Effector memory CD4-positive, alpha-beta T cell (primary cell): Measurements from ENCODE around the gene MRPS5.

Source experiments
- DNase-seq, 3 donors: peaks; one replicate each; pipeline ENCODE4 v3.0.0-alpha.2; 2020
- H3K27ac ChIP-seq: 2 replicates; pipeline ENCODE4 v1.7.0; 2013; ENCODE audit warnings: mild to moderate bottlenecking, low read length, moderate library complexity; ENCODE audit not compliant: insufficient read depth, poor library complexity, severe bottlenecking
- H3K27me3 ChIP-seq: replicated peaks from 2 replicates; pipeline ENCODE4 v1.7.0; 2013; ENCODE audit warnings: mild to moderate bottlenecking, low read length; ENCODE audit not compliant: insufficient read depth, control insufficient read depth, poor library complexity, severe bottlenecking
- H3K36me3 ChIP-seq: 2 replicates; pipeline ENCODE4 v1.7.0; 2013; ENCODE audit warnings: mild to moderate bottlenecking, low read length, moderate library complexity; ENCODE audit not compliant: control insufficient read depth, insufficient read depth
- H3K4me1 ChIP-seq: 2 replicates; pipeline ENCODE4 v1.7.0; 2013; ENCODE audit warnings: low read length, mild to moderate bottlenecking; ENCODE audit not compliant: control insufficient read depth, insufficient read depth, poor library complexity, severe bottlenecking
- H3K4me3 ChIP-seq: 2 replicates; pipeline ENCODE4 v1.7.0; 2013; ENCODE audit warnings: low read length, low read depth, mild to moderate bottlenecking; ENCODE audit not compliant: insufficient read depth, poor library complexity, severe bottlenecking
- H3K9me3 ChIP-seq: 2 replicates; pipeline ENCODE4 v1.7.0; 2013; ENCODE audit warnings: mild to moderate bottlenecking, low read length, moderate library complexity; ENCODE audit not compliant: control insufficient read depth

Gene MRPS5

GRCh38 chr2:95048825-95049682 is 72.6 kb downstream of the MRPS5 start:
- Histone ChIP-seq H3K36me3 (peaks cover 52% of the 10 kb centered on the region), H3K27me3 (no peaks in the 10 kb centered on the region), H3K27ac (no peak overlapping the region), H3K4me3 (no peak overlapping the region), H3K4me1 (peaks cover 6% of the 10 kb centered on the region), H3K9me3 (no peaks in the 10 kb centered on the region)
- DNase-seq: no peak

DNA sequence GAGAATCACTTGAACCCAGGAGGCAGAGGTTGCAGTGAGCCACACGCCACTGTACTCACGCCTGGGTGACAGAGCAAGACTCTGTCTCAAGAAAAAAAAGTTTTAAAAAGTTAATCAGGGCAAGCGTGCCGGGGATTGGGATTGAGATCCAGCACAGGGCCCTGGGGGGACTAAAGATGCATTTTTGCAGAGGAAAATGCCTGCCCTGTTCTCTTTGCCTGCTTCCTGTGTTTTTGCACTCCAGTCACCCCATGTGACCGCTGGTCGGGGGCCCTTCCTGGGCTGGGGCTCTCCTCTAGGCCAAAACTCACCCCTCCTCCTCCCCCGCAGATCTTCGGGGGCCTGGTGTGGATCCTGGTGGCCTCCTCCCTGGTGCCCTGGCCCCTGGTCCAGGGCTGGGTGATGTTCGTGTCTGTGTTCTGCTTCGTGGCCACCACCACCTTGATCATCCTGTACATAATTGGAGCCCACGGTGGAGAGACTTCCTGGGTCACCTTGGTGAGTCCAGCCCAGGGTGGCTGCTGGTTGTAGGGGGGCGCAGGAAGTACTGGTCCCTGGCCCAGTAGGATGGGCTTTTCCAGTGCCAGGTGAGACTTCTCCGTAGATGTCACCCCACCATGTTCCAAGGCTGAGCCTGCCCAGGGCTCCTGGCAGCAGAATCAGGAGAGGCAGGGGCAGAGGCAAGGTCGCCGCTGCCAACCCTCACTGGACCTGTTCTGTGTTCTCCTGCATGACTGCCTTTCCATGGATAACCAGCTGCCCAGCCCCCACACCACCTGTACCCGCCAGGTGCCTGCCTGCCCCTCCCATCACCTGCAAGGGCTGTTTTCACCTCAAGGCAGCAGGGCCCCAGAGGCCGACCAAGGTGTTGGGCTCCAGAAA is 73.7 kb downstream of the MRPS5 start:
- Histone ChIP-seq H3K27me3 (no peaks in the 10 kb centered on the region), H3K27ac (peak overlapping the region; percentile 21), H3K4me3 (no peak overlapping the region), H3K4me1 (peaks cover 6% of the 10 kb centered on the region), H3K36me3 (peaks cover 41% of the 10 kb centered on the region), H3K9me3 (no peaks in the 10 kb centered on the region)
- no peak for DNase-seq

- Histone ChIP-seq H3K4me3 (no peak overlapping the region), H3K27me3 (no peaks in the 10 kb centered on the region), H3K4me1 (peaks cover 8% of the 10 kb centered on the region), H3K9me3 (no peaks in the 10 kb centered on the region), H3K27ac (no peak overlapping the region), H3K36me3 (peaks cover 32% of the 10 kb centered on the region)
- DNase-seq: no peak
Measured at GRCh38 chr2:95046371-95047112, 75.1 kb downstream of the MRPS5 start.

DNA sequence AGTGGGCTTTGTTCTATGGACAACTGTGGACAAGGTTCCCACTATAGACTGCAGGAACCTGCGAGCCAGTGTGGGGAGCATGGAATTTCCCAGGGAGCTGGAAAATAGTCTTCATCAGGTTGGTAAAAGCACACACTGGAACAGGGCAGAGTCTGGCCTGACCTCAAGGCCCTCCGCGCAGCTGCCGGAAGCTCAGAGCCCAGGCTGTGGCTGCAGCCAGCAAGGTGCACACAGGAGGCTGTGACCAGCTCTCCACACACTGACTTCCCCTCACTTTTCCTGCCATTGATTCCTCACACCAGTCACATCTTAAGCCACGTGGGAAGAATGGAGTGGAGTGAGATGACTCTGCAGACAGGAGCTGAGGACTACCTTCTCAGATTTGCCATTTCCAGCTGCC is 77.0 kb downstream of the MRPS5 start:
- Histone ChIP-seq H3K36me3 (peaks cover 16% of the 10 kb centered on the region), H3K9me3 (no peaks in the 10 kb centered on the region), H3K27me3 (no peaks in the 10 kb centered on the region), H3K4me3 (no peak overlapping the region), H3K27ac (no peak overlapping the region), H3K4me1 (peaks cover 10% of the 10 kb centered on the region)
- no peak for DNase-seq

- Histone ChIP-seq H3K27me3 (no peaks in the 10 kb centered on the region), H3K27ac (no peak overlapping the region), H3K4me3 (no peak overlapping the region), H3K4me1 (peaks cover 14% of the 10 kb centered on the region), H3K36me3 (peaks cover 5% of the 10 kb centered on the region), H3K9me3 (no peaks in the 10 kb centered on the region)
- DNase-seq: no peak
Measured at GRCh38 chr2:95043300-95044093, 78.1 kb downstream of the MRPS5 start.

DNA sequence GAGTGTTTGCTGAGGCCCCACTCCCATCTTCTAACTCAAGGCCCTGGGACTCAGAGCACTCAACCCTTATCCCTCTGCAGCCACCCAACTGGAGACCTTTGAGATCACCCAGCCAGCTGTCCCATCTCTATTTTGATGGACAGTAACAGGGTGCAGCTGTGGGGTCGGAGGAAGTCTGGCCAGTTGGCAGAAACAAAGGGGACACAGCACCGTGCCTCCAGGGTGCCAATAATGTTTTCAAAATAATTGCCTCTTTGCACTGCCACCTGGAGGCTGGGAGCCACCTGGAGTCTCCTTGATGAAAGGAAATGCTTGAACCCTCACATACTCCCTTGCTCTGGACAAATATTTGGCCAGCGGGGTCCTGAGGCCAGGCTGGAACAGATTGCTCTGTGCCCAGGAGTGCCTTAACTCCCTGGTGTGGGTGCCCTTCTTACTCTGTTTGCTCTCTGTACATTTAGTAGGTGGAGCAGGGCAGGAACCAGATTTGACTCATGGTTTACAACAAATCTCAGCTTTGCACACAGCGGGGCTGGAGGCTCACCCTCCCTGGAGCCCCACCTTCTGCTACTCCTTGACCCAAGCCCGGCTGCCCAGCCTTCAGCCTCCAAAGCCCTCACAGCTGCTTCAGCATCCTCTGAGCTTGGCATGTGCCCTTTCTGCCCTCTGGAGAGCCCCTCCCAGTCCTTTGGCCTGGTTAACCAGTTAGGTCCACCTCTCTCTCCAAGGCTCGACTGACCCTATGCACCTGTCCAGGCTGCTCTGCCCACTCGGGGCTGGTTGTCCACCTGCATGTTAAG is 78.9 kb downstream of the MRPS5 start:
- Histone ChIP-seq H3K27ac (no peak overlapping the region), H3K4me1 (peaks cover 14% of the 10 kb centered on the region)

DNA sequence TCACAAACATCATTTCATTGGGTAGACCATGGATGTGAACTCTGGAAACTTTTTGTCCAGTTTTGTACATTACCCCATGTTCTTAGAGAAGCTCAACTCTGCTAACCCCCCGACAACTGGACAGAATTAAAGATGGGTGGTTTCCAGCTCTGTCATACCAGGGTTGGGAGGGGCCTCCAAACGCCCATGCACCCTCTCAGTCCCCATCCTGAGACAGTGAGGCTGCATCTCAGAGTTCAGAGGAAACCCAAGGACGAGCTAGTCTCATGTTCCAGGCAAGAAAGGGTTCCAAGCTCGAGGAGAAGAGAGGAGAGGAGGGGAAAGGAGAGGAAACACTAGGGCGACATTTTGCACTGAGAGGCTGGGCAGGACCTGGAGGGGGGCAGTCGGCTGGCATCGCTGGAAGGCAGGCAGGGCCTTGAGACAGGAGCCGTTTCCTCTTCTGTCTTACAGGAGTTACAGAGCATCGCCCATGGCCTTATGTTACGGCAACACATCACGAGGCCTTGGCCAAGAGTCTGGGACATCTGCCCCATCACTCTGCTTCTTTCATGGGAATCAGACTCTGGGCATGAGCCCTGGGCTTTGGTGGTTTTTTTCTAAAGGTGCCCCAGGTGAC is 79.7 kb downstream of the MRPS5 start:
- Histone ChIP-seq H3K9me3 (no peaks in the 10 kb centered on the region), H3K4me3 (no peak overlapping the region), H3K36me3 (peaks cover 3% of the 10 kb centered on the region), H3K4me1 (peaks cover 14% of the 10 kb centered on the region), H3K27ac (no peak overlapping the region), H3K27me3 (no peaks in the 10 kb centered on the region)
- DNase-seq: no peak

More for the DNA sequence above, 78.9 kb downstream of the MRPS5 start:
- no peaks in the 10 kb centered on the region for H3K9me3 ChIP-seq
- peaks cover 3% of the 10 kb centered on the region for H3K36me3 ChIP-seq
- DNase-seq: no peak
- no peak overlapping the region for H3K4me3 ChIP-seq
- H3K27me3 ChIP-seq: no peaks in the 10 kb centered on the region

GRCh38 chr2:95041060-95041823 is 80.4 kb downstream of the MRPS5 start:
- DNase-seq: no peak
- peaks cover 3% of the 10 kb centered on the region for H3K36me3 ChIP-seq
- H3K27me3 ChIP-seq: no peaks in the 10 kb centered on the region
- H3K9me3 ChIP-seq: no peaks in the 10 kb centered on the region
- no peak overlapping the region for H3K4me3 ChIP-seq
- H3K27ac ChIP-seq: no peak overlapping the region
- H3K4me1 ChIP-seq: peaks cover 12% of the 10 kb centered on the region
